Adrenal gland (tissue), 12 donors: Measurements from ENCODE around the gene SAMM50. TPM values are rescaled to one million over a fixed set of nuclear protein-coding genes. Genes with fewer than 3 reads are reported as not detected.

Experiments used
- DNase-seq, 7 donors: peaks; one replicate each; pipeline ENCODE4 v3.0.0-alpha.2; 2019 to 2020
- H3K27ac ChIP-seq, 5 donors: fragments of 200-600 bp; sonication (generic) in 4 of 5; 1 replicate in 3 of 5; 2 replicates in 2 of 5; pipeline versions ENCODE4 v1.5.1 to v1.8.0; 2016 to 2020; ENCODE audit warnings: mild to moderate bottlenecking in 1 of 5
- H3K27me3 ChIP-seq: fragments of 200-600 bp; 2 replicates; pipeline ENCODE4 v1.8.0; 2021
- H3K36me3 ChIP-seq, 2 donors: fragments of 200-600 bp; replicated peaks in 1 of 2; 1 replicate in 1 of 2; 2 replicates in 1 of 2; pipeline versions ENCODE4 v1.5.1 to v1.8.0; 2018 to 2022
- H3K4me1 ChIP-seq, 2 donors: fragments of 200-600 bp; replicated peaks in 1 of 2; 1 replicate in 1 of 2; 2 replicates in 1 of 2; pipeline versions ENCODE4 v1.5.1 to v1.8.0; 2018 to 2021
- H3K4me3 ChIP-seq, 4 donors: fragments of 200-600 bp; sonication (generic) in 3 of 4; one replicate each; pipeline ENCODE4 v1.5.1; 2016 to 2018
- H3K9me3 ChIP-seq, 3 donors: fragments of 200-600 bp; sonication (generic) in 1 of 3; replicated peaks in 1 of 3; 1 replicate in 2 of 3; 2 replicates in 1 of 3; pipeline versions ENCODE4 v1.5.1 to v1.8.0; 2016 to 2021
- POLR2A ChIP-seq, 2 donors: fragments of 450-650 bp; IDR thresholded peaks; one replicate each; pipeline ENCODE4 v1.6.1; 2017; ENCODE audit warnings: antibody characterized with exemption in 2 of 2, mild to moderate bottlenecking in 2 of 2, moderate library complexity in 1 of 2
- WGBS, 4 donors: extraction: QIAGEN DNeasy Blood & Tissue Kit in 2 of 4; methylation state at CpG; one replicate each; pipeline versions ENCODE4 v1.1.5 to v1.1.7; 2013 to 2017; 5-methylcytosine and 5-hydroxymethylcytosine counted together
- intact Hi-C, 2 donors: fragments of 100-400 bp; cut with DNase I; formaldehyde crosslinking; loops; one replicate each; pipeline versions ENCODE4 v1.14.1 to v1.15.0; 2022 to 2023
- polyA plus RNA-seq, 3 donors: library from polyadenylated mRNA; stranded (reverse); fragments of 200-250 nt in 2 of 3; fragments of 350-450 nt in 1 of 3; fragmentation: Illumina TruSeq in 1 of 3; extraction: RNeasy Lipid Tissue Mini Kit (QIAGEN cat#74804) in 1 of 3; gene quantifications; one replicate each; pipeline ENCODE4 v1.2.3, GENCODE V29; 2013 to 2014
- total RNA-seq, 9 donors: library from RNA; depleted of rRNA in 4 of 9; stranded (reverse); fragments of >200 nt in 4 of 9; fragments of 120-200 nt in 1 of 9; fragmentation: NEBNext Ultra II Directional in 1 of 9; extraction: Animal tissue kit (Norgen Biotek cat#: 25700) in 1 of 9; gene quantifications; one replicate each; pipeline versions ENCODE4 v1.1.0 to v1.2.4, GENCODE V29; 2013 to 2023
- TF ChIP-seq, protein P1 (sequence below), 6 experiments: fragments of 450-650 bp in 4 of 6; fragments of 200-600 bp in 2 of 6; sonication (generic) in 1 of 6; IDR thresholded peaks; 1 replicate in 5 of 6; 2 replicates in 1 of 6; pipeline versions ENCODE4 v1.5.1 to v1.8.0; 2016 to 2021; ENCODE audit warnings: antibody characterized with exemption in 6 of 6, mild to moderate bottlenecking in 2 of 6, moderate library complexity in 1 of 6
- donor health status: healthy with polysubstance abuse.
- donor health status: Bipolar disorder and iron deficiency.
- donor health status: DM: yes; HTN: yes; CAD: no.
- donor health status: DM: no; HTN: no; CAD: no.
- donor health status: DM: no; HTN: no; CAD: no.
- donor health status: DM: yes; HTN: yes; CAD: no.

Gene SAMM50
- total and polyA plus RNA-seq, 12 donors: 15.8 to 91.5 (median 57.2) TPM

DNA sequence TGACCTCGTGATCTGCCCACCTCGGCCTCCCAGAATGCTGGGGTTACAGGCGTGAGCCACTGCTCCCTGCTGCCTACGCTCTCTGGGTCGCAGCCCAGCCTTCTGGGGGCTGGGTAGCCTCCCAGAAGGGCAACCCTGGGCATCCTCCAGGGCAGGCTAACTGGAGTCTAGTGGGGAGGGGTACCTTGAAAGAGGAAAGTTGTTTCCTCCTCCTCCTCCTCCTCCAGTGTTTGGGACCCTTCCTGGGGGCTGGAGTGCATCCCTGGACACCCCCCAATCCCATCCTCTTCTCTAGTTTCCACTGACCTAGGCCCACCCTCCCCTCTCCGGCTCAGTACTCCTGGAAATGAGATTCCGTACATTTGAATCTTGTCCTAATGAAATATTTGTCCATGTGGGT, 30.4 kb upstream of the SAMM50 start:
- intact Hi-C loops: no loop called here
- no peaks in the 10 kb centered on the region for H3K27me3 ChIP-seq
- DNase-seq: no peak

DNA sequence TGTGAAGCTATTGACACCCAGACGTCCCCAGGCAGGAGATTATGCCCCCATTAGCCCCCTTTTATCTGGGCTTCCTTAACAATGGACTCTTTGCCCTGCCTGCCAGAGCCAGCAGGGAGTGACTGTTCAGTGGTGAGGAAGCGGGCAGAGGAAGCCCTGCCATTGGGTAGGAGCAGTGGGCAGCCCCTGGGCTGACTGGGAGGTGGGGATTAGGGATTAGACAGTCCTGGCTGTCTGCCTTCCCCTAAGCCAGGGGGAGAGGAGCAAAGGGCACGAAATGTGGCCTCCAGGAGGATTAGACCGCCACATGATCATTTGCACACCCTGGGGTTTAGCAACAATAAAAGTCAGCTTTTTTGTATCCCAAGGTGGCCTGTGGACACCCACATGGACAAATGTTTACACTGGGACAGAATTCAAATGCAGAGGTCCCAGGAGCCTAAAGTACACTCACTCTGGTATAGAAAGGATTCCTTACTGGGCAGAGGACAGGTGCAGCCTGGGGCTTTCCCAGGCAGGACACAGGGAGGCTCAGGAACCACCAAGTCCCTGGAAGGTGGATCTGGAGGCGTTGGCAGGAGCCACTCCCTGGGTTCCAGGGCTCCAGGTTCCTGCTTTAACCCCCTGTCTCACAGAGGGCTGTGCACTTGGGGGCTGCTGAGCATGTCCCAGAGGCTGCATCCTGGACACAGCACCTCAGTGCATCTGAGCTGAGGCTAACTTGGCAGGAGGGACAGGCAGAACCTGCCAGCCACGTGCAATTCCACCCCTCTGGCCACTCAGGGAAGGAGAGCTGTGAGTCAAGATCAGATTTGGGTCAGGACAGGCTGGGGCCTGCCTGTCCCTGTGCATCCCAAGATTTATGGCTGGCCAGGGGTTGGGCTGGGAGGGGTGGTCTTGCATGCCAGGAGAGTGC, 29.6 kb upstream of the SAMM50 start:
- H3K27me3 ChIP-seq: no peaks in the 10 kb centered on the region
- H3K36me3 ChIP-seq: no peaks in the 10 kb centered on the region
- TF ChIP-seq, protein P1, sequence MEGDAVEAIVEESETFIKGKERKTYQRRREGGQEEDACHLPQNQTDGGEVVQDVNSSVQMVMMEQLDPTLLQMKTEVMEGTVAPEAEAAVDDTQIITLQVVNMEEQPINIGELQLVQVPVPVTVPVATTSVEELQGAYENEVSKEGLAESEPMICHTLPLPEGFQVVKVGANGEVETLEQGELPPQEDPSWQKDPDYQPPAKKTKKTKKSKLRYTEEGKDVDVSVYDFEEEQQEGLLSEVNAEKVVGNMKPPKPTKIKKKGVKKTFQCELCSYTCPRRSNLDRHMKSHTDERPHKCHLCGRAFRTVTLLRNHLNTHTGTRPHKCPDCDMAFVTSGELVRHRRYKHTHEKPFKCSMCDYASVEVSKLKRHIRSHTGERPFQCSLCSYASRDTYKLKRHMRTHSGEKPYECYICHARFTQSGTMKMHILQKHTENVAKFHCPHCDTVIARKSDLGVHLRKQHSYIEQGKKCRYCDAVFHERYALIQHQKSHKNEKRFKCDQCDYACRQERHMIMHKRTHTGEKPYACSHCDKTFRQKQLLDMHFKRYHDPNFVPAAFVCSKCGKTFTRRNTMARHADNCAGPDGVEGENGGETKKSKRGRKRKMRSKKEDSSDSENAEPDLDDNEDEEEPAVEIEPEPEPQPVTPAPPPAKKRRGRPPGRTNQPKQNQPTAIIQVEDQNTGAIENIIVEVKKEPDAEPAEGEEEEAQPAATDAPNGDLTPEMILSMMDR (IDR thresholded peaks at IDR 0.05): no peak
- TF ChIP-seq POLR2A (IDR thresholded peaks at IDR 0.05): no peak
- intact Hi-C loops: no loop called here
- H3K27ac ChIP-seq: no peak overlapping the region
- no peaks in the 10 kb centered on the region for H3K9me3 ChIP-seq
- no peak overlapping the region for H3K4me3 ChIP-seq
- no peak for DNase-seq
- WGBS, 4 donors: 73 to 83% (median 79%) methylated on average over 5 to 6 of the region's 6 CpGs
- peaks cover 6 to 7% of the 10 kb centered on the region in 2 donors for H3K4me1 ChIP-seq

More for the DNA sequence above, 30.4 kb upstream of the SAMM50 start:
- Histone ChIP-seq H3K4me1 (peaks cover 6 to 7% of the 10 kb centered on the region in 2 donors), H3K27ac (no peak overlapping the region), H3K4me3 (no peak overlapping the region), H3K9me3 (no peaks in the 10 kb centered on the region), H3K36me3 (no peaks in the 10 kb centered on the region)
- TF ChIP-seq, protein P1 (IDR thresholded peaks at IDR 0.05): no peak
- no peak for TF ChIP-seq POLR2A (IDR thresholded peaks at IDR 0.05)
- 63 to 87% (median 70%) methylated on average over 4 to 7 of the region's 7 CpGs for WGBS, 4 donors

DNA sequence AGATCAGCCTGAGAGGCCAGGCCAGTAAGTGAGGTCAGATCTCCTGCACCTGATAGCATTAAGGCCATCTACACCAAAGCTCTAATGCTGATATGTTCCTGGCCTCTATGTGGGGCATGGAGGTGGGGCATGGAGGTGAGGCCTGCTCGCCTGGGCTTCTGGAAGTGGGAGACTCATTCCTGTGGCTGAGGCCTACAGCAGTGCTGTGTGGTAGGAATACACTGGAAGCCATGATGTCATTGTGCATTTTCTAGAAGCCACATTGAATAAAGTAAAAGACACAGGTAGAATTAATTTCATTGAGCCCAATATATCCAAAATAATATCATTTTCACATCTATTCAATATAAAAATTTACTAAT, 28.9 kb upstream of the SAMM50 start:
- Histone ChIP-seq H3K27me3 (no peaks in the 10 kb centered on the region), H3K27ac (no peak overlapping the region), H3K9me3 (no peaks in the 10 kb centered on the region), H3K4me3 (no peak overlapping the region), H3K36me3 (no peaks in the 10 kb centered on the region), H3K4me1 (peaks cover 6 to 7% of the 10 kb centered on the region in 2 donors)
- WGBS, 4 donors: 80 to 100% (median 91%) methylated on average over 1 of the region's 1 CpG; no CpG with 5 or more reads in 1 of the 4 donors
- intact Hi-C loops: no loop called here
- TF ChIP-seq, protein P1 (IDR thresholded peaks at IDR 0.05): no peak
- no peak for TF ChIP-seq POLR2A (IDR thresholded peaks at IDR 0.05)
- no peak for DNase-seq

DNA sequence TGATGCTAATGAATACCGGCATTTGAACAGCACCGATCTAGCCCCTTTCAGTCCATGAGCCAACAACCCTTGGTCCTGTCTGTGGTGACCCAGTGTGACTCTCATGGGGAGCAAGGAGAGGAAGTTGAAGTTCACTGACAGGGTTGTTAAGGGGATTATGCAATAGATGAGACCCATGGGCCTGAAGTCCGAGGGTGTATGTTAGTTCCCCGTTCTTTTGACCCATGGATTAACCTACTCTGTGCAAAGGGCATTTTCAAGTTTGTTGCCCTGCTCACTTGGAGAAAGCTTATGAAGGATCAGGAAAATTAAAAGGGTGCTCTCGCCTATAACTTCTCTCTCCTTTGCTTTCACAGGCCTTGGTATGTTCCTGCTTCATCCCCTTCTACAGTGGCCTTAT, 26.8 kb upstream of the SAMM50 start:
- Histone ChIP-seq H3K27me3 (no peaks in the 10 kb centered on the region), H3K4me3 (no peak overlapping the region), H3K27ac (no peak overlapping the region), H3K36me3 (no peaks in the 10 kb centered on the region), H3K4me1 (peaks cover 6 to 7% of the 10 kb centered on the region in 2 donors), H3K9me3 (no peaks in the 10 kb centered on the region)
- 57 to 76% (median 67%) methylated on average over 4 to 5 of the region's 5 CpGs for WGBS, 4 donors
- TF ChIP-seq POLR2A (IDR thresholded peaks at IDR 0.05): no peak
- TF ChIP-seq, protein P1 (IDR thresholded peaks at IDR 0.05): no peak
- no peak for DNase-seq
- intact Hi-C loops: no loop called here
